Measurements from ENCODE around the gene EPC1. TPM values are rescaled to one million over a fixed set of nuclear protein-coding genes. Genes with fewer than 3 reads are reported as not detected.
A peak's percentile ranks its signal among the peaks of the same experiment; 100 is the strongest.

Gene EPC1
- total and polyA plus RNA-seq, 3 experiments from 2014 or later = 40.9 to 45.3 (median 41.3) TPM

DNA sequence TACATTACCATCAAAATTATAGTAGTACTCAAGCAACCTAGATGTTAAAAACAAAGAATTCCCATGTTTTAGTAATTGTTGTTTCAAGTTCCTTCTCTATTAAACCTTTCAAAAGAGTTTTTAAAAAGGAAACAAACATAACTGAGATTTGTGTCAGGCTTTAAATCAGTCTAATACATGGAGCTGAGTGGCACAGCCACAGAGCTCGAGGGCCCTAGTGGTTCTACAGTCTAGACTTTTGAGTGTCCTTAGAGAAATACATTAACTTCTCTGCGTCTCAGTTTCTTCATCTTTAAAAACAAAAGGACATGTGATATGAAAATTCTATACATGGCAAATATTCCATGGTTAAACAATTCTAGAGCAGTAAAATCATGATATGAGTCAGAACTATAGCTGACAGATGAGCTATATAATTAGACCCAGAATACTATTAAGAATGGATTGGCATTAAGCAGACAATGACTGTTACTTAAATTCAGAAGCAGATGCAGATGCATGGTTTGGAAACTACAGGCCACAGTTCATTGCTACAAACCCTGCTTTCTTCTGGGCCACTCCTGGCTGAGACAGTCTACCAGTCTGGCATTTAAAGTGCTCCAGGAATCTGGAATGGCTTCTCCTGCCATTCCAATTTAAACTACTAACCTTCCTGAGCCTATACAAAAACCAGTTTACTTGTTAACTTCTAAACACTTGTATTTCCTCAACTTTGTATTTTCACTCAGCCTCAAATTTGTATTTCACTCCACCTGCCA is 77.4 kb downstream of the EPC1 start:
- no peak overlapping the region for H3K4me3 ChIP-seq (ENCODE audit: low read length)
- H3K36me3 ChIP-seq (ENCODE audit: insufficient read depth, low read length) = peaks cover 49% of the 10 kb centered on the region
- no peaks in the 10 kb centered on the region for H3K9me3 ChIP-seq (ENCODE audit: low read length)
- Mint-ChIP-seq H3K36me3 (peaks cover 6 to 74% (median 13%) of the 10 kb centered on the region in 3 donors), H3K4me3 (no peak overlapping the region), H3K9me3 (no peaks in the 10 kb centered on the region), H3K27me3 (no peaks in the 10 kb centered on the region), H3K27ac (peak overlapping the region in 3 of 8 donors; percentile 4 to 75 (median 65)), H3K4me1 (peaks cover 2 to 9% (median 8%) of the 10 kb centered on the region in 3 donors)
- H3K27ac ChIP-seq (ENCODE audit: low read depth, low read length) = no peak overlapping the region
- ChIA-PET CTCF (interaction anchor here (1.0 kb wide), 1 partner anchor 76 kb away, joined by 3 read pairs; no protein-coding TSS in a partner anchor), POLR2A (no interaction called here)
- H3K27me3 ChIP-seq (ENCODE audit: insufficient read depth, low read length, poor library complexity, severe bottlenecking) = no peaks in the 10 kb centered on the region
- no peaks in the 10 kb centered on the region for H3K4me1 ChIP-seq (ENCODE audit: insufficient read depth, low read length)
- no peak for DNase-seq

DNA sequence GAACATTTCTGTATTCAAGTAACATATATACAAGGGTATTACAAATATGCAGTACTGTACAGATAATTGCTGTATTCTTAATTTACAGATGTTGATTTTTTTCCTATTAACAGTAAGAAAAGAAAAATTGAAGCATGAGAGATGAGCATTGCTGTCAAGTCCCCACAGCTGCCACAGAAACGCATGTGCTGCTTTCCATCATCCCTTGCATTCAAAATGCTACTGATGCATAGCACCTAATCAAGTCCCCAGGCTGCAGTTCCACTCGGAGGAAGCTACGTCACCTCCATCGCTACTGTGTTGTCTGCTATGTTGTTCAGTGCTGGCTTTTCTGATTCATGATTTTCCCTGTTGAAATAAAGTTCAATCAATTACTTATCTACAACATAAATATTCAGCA is 78.2 kb downstream of the EPC1 start:
- Mint-ChIP-seq H3K9me3 (no peaks in the 10 kb centered on the region), H3K4me3 (no peak overlapping the region), H3K36me3 (peaks cover 6 to 69% (median 13%) of the 10 kb centered on the region in 3 donors), H3K27me3 (no peaks in the 10 kb centered on the region), H3K27ac (peak overlapping the region in 2 of 8 donors; percentile 50 to 71), H3K4me1 (peaks cover 2 to 7% (median 6%) of the 10 kb centered on the region in 3 donors)
- POLR2A ChIA-PET = interaction anchor here (0.7 kb wide), 1 partner anchor 676 kb away, joined by 6 read pairs; no protein-coding TSS in a partner anchor
- CTCF ChIA-PET = interaction anchor here (1.0 kb wide), 1 partner anchor 77 kb away, joined by 3 read pairs; no protein-coding TSS in a partner anchor
- H3K27ac ChIP-seq (ENCODE audit: low read depth, low read length) = no peak overlapping the region
- peaks cover 49% of the 10 kb centered on the region for H3K36me3 ChIP-seq (ENCODE audit: insufficient read depth, low read length)
- no peak for DNase-seq
- H3K27me3 ChIP-seq (ENCODE audit: insufficient read depth, low read length, poor library complexity, severe bottlenecking) = no peaks in the 10 kb centered on the region
- no peak overlapping the region for H3K4me3 ChIP-seq (ENCODE audit: low read length)
- no peaks in the 10 kb centered on the region for H3K9me3 ChIP-seq (ENCODE audit: low read length)
- no peaks in the 10 kb centered on the region for H3K4me1 ChIP-seq (ENCODE audit: insufficient read depth, low read length)

DNA sequence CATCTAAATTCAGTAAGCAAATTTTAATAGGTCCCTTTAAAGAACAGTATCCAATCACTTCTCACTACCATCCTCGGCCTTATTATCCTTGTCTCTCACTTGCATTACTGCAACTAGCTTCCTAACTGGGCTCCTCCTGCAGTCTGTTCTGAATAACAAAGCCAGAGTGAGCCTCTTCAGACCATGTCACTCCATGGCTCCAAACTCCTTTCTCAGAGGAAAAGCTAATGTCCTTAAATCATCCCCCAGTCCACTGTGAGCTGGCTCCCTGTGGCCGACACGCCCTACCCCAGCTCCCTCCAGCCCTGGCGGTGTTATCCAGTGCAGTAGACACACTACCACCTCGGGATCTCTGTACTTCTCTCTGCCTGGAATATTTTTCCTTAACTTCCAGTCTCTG is 80.0 kb downstream of the EPC1 start:
- Mint-ChIP-seq H3K9me3 (no peaks in the 10 kb centered on the region), H3K4me1 (peaks cover 5 to 9% (median 7%) of the 10 kb centered on the region in 3 donors), H3K27ac (peak overlapping the region in 3 of 8 donors; percentile 28 to 78 (median 42)), H3K27me3 (no peaks in the 10 kb centered on the region), H3K36me3 (peaks cover 6 to 52% (median 8%) of the 10 kb centered on the region in 3 donors), H3K4me3 (no peak overlapping the region)
- Histone ChIP-seq H3K4me1 (ENCODE audit: insufficient read depth, low read length) (no peaks in the 10 kb centered on the region), H3K27me3 (ENCODE audit: insufficient read depth, low read length, poor library complexity, severe bottlenecking) (no peaks in the 10 kb centered on the region), H3K36me3 (ENCODE audit: insufficient read depth, low read length) (peaks cover 34% of the 10 kb centered on the region), H3K9me3 (ENCODE audit: low read length) (no peaks in the 10 kb centered on the region), H3K27ac (ENCODE audit: low read depth, low read length) (no peak overlapping the region), H3K4me3 (ENCODE audit: low read length) (no peak overlapping the region)
- DNase-seq = no peak
- ChIA-PET CTCF (interaction anchor here (1.9 kb wide), 1 partner anchor 79 kb away, joined by 9 read pairs; no protein-coding TSS in a partner anchor), POLR2A (no interaction called here)

DNA sequence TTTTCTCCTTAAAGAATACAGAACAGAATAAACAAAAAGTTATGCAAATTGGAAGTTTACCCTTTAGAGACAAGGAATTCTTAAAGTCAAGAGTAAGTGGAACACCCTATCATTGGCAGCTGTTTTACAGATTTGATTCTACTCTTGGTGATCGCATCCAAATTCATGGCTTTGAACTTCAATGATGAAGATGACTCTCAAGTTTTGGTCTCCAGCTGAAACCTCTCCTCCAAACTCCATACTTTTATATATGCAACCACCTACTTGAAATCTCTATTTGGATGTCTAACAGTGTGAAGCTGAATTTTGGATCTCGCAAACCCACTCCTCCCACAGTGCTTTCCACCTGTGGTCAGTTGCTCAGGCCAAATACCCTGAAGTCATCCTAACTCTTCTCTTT is 80.4 kb downstream of the EPC1 start:
- Mint-ChIP-seq H3K4me1 (peaks cover 5 to 9% (median 7%) of the 10 kb centered on the region in 3 donors), H3K9me3 (no peaks in the 10 kb centered on the region), H3K27ac (peak overlapping the region in 3 of 8 donors; percentile 28 to 42 (median 42)), H3K27me3 (no peaks in the 10 kb centered on the region), H3K36me3 (peaks cover 4 to 47% (median 8%) of the 10 kb centered on the region in 3 donors), H3K4me3 (no peak overlapping the region)
- CTCF ChIA-PET = interaction anchor here (1.9 kb wide), 1 partner anchor 79 kb away, joined by 9 read pairs; no protein-coding TSS in a partner anchor
- POLR2A ChIA-PET = interaction anchor here (0.7 kb wide), 1 partner anchor 904 kb away, joined by 3 read pairs; no protein-coding TSS in a partner anchor
- H3K36me3 ChIP-seq (ENCODE audit: insufficient read depth, low read length) = peaks cover 30% of the 10 kb centered on the region
- no peaks in the 10 kb centered on the region for H3K9me3 ChIP-seq (ENCODE audit: low read length)
- H3K27me3 ChIP-seq (ENCODE audit: insufficient read depth, low read length, poor library complexity, severe bottlenecking) = no peaks in the 10 kb centered on the region
- no peak overlapping the region for H3K4me3 ChIP-seq (ENCODE audit: low read length)
- H3K27ac ChIP-seq (ENCODE audit: low read depth, low read length) = no peak overlapping the region
- no peak for DNase-seq
- H3K4me1 ChIP-seq (ENCODE audit: insufficient read depth, low read length) = no peaks in the 10 kb centered on the region

DNA sequence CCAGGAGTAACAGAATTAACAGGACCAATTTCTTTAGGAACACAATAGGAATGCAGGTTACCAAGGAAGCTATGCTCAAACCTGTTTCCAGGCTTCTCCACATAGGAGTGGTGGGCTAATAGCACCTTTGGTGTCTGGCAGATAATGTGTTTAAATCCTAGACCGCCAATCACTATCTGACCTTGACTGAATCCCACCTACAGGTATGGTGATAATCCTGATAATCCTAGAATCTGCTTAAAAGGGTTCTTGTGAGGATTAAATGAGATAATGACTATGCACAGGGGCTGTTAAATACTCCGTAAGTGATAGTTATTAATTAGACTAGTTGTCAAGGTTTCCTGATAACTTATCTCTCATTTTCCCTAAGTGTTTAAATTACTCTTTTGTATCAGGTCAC is 81.2 kb downstream of the EPC1 start:
- Histone ChIP-seq H3K4me3 (ENCODE audit: low read length) (no peak overlapping the region), H3K36me3 (ENCODE audit: insufficient read depth, low read length) (peaks cover 22% of the 10 kb centered on the region), H3K27me3 (ENCODE audit: insufficient read depth, low read length, poor library complexity, severe bottlenecking) (no peaks in the 10 kb centered on the region), H3K27ac (ENCODE audit: low read depth, low read length) (no peak overlapping the region), H3K9me3 (ENCODE audit: low read length) (no peaks in the 10 kb centered on the region), H3K4me1 (ENCODE audit: insufficient read depth, low read length) (no peaks in the 10 kb centered on the region)
- peak overlapping the region in 1 of 8 donors; percentile 70 for H3K27ac Mint-ChIP-seq
- H3K9me3 Mint-ChIP-seq = no peaks in the 10 kb centered on the region
- peaks cover 5 to 9% (median 7%) of the 10 kb centered on the region in 3 donors for H3K4me1 Mint-ChIP-seq
- H3K36me3 Mint-ChIP-seq = peaks cover 0 to 39% (median 8%) of the 10 kb centered on the region in 3 donors
- H3K27me3 Mint-ChIP-seq = no peaks in the 10 kb centered on the region
- DNase-seq = no peak
- ChIA-PET CTCF (no interaction called here), POLR2A (no interaction called here)
- no peak overlapping the region for H3K4me3 Mint-ChIP-seq

DNA sequence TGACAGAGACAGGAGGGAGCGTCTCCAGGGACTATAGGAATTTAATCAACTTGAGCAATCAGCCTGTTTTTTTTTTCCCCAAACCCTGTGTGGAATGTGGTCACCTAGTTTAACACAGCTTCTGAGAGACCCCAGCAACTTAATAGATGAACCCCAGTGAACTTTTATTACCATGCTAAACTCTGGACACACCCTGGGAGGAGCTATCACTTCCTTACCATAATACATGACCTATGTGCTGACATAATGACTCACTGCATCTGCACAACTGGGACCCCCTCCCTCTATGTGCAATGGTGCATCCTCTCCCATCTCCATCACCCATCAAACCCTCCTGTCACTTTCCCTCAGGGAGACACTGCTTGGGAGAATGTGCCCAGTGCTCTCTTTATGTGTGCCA is 83.7 kb downstream of the EPC1 start:
- H3K4me3 Mint-ChIP-seq = no peak overlapping the region
- ChIA-PET CTCF (interaction anchor here (1.4 to 2.6 kb wide), 2 partner anchors 83 to 103 kb away, joined by 4 to 15 read pairs; no protein-coding TSS in a partner anchor), POLR2A (no interaction called here)
- Histone ChIP-seq H3K27ac (ENCODE audit: low read depth, low read length) (no peak overlapping the region), H3K4me3 (ENCODE audit: low read length) (no peak overlapping the region), H3K4me1 (ENCODE audit: insufficient read depth, low read length) (no peaks in the 10 kb centered on the region), H3K36me3 (ENCODE audit: insufficient read depth, low read length) (peaks cover under 1% of the 10 kb centered on the region), H3K27me3 (ENCODE audit: insufficient read depth, low read length, poor library complexity, severe bottlenecking) (no peaks in the 10 kb centered on the region), H3K9me3 (ENCODE audit: low read length) (no peaks in the 10 kb centered on the region)
- no peaks in the 10 kb centered on the region for H3K27me3 Mint-ChIP-seq
- H3K9me3 Mint-ChIP-seq = no peaks in the 10 kb centered on the region
- peaks cover 0 to 15% (median 3%) of the 10 kb centered on the region in 3 donors for H3K36me3 Mint-ChIP-seq
- H3K27ac Mint-ChIP-seq = peak overlapping the region in 2 of 8 donors; percentile 13 to 31
- peaks cover 0 to 5% (median 2%) of the 10 kb centered on the region in 3 donors for H3K4me1 Mint-ChIP-seq
- DNase-seq = no peak

DNA sequence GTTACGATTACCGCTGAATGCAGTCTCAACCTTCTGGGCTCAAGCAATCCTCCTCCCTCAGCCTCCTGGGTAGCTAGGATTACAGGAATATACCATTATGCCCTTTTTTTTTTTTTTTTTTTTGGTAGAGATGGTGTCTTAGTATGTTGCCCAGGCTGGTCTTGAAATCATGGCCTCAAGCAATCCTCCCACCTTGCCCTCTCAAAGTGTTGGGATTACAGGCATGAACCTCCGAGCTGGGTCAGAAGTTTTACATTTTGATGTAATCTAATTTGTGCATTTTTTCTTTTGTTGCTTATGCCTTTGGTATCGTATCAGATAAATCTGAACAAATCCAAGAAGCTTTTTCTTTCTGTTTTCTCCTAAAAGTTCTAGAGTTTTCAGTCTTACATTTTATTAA is 87.4 kb downstream of the EPC1 start:
- no peak overlapping the region for H3K4me3 ChIP-seq (ENCODE audit: low read length)
- ChIA-PET CTCF (interaction anchor here (0.9 kb wide), 1 partner anchor 87 kb away, joined by 3 read pairs; no protein-coding TSS in a partner anchor), POLR2A (interaction anchor here (0.6 kb wide), 1 partner anchor 31 kb away, joined by 3 read pairs; no protein-coding TSS in a partner anchor)
- H3K36me3 ChIP-seq (ENCODE audit: insufficient read depth, low read length) = no peaks in the 10 kb centered on the region
- H3K27me3 ChIP-seq (ENCODE audit: insufficient read depth, low read length, poor library complexity, severe bottlenecking) = no peaks in the 10 kb centered on the region
- H3K27ac ChIP-seq (ENCODE audit: low read depth, low read length) = no peak overlapping the region
- no peak for DNase-seq
- Mint-ChIP-seq H3K27me3 (no peaks in the 10 kb centered on the region), H3K36me3 (no peaks in the 10 kb centered on the region), H3K4me3 (no peak overlapping the region), H3K27ac (no peak overlapping the region), H3K4me1 (peaks cover 7 to 11% (median 8%) of the 10 kb centered on the region in 3 donors), H3K9me3 (no peaks in the 10 kb centered on the region)
- peaks cover 7% of the 10 kb centered on the region for H3K4me1 ChIP-seq (ENCODE audit: insufficient read depth, low read length)
- no peaks in the 10 kb centered on the region for H3K9me3 ChIP-seq (ENCODE audit: low read length)
